ENCODE measurements around the gene RTN4. TPM values are rescaled to one million over a fixed set of nuclear protein-coding genes. Genes with fewer than 3 reads are reported as not detected.

Gene RTN4
- total RNA-seq, 1 donor from 2014 or later, result 56.3 TPM

GRCh38 chr2:54988612-54989011 is 61.6 kb downstream of the RTN4 start:
- DNase-seq, result no peak
- intact Hi-C loops (cut with DNase I), result no loop called here
- no peak for ATAC-seq (ENCODE audit: poor library complexity)

- DNase-seq (no peak), ATAC-seq (ENCODE audit: poor library complexity) (no peak)
- intact Hi-C loops (cut with DNase I), result no loop called here
Measured at GRCh38 chr2:54986264-54986663, 64.0 kb downstream of the RTN4 start.

DNA sequence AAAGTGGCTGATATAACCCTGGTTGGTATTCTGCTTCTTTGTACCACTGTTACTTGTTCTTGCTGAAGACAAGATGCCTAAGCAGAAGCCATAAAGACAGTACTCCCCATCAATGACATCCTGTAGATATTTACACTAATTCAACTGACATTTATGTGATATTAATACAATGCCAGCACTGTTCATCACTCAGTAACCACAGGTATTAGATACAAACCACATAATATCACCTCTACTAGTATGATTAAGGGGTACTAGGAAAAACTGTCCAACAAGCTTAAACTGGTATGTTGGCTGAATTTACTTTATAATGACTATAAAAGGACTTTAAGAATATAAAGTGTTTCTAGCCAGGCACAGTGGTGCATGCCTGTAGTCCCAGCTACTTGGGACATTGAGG is 65.8 kb downstream of the RTN4 start:
- ATAC-seq (ENCODE audit: poor library complexity) (no peak), DNase-seq (no peak)
- intact Hi-C loops (cut with DNase I), result no loop called here

DNA sequence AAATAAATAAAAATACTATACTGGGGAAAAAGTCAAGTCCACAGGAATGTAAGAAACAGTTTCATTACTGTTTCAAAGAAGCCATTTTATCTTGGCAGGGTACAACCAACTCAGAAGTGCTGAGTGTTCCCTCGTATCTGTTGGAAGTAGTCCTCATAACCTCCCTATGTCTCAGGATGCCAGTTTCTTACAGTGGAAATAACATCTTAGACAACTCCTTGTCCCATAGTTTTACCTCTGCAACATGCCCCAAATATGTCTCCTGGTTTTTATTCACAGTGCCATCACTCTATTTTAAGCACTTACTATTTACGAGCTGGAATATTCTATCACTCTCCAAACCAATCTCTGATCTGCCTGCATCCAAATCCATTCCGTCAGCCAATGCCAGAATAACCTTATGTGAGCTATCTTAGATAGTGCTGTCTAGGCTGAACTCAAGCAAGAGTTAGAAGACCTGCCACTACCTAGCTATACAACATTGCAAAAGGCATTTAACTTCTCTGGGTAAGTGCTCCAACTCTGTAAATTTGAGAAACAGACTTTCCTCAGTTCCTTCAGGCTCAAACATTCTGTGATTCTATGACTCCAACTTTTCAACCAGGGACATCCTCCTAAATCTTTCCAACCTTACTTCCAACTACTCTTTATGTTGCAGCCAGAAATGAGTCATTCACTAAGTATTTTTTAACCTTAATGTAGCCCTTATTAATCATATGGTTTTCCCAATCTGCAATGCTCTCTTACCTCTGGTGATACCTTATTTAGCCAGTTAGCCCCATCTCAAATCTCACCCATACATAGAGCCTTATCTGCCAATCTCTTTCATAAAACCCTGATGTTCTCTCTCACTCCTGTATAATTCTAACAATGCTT is 66.7 kb downstream of the RTN4 start:
- ATAC-seq (ENCODE audit: poor library complexity), result peak; percentile 15
- no peak for DNase-seq
- intact Hi-C loops (cut with DNase I), result no loop called here

DNA sequence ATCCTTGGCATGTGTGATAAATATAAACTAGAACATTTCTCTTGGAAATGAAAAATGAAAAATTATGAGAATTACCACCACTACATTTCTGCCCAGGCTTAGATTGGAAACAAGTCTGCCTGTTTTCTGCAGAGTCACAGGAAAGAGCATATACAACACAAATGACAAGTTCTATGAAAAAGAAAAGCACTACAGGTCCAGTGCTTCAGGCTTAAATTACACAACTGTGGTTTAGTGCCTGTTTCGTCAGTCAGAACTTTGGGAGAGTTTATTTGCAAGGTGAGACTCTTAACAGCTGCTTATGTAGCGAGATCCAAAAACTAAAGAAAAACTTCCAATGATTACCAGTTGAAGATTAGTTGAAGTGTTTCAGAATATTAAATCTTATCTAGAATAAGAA is 68.9 kb downstream of the RTN4 start:
- intact Hi-C loops (cut with DNase I), result no loop called here
- DNase-seq (no peak), ATAC-seq (ENCODE audit: poor library complexity) (no peak)

DNA sequence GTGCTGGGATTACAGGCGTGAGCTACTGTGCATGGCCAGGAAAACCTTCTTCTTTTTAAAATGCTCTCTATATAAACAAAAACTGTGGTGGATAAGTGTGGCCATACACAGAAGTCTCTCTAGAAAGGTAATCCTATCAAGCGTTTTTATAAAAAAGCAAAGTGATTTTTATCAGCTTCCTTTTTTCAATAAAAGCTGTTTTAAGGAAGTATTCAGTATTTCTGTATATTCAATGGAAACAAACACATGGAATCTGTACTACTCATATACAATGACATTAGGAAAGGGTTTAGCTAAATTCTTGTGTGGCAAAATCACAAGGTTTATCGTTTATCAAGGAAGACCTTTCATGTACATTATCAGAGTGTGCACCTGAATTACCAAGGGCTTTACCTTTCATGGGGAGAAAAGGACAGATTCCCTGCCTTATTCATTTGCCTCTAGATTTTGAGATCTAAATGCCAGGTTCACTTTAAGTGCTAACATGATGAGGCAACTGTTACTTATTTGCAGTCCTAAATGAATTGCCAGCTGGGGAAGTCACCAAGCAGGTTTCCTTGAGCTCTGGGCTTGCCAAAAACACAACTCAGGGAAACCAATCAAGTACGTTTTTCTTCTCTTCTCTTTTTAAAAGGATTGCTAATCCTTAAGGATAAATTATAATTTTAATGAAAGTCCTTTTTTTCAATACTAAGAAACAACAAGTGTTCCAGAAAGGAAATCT is 70.8 kb downstream of the RTN4 start:
- intact Hi-C loops (cut with DNase I), result no loop called here

GRCh38 chr2:54977149-54977548 is 73.1 kb downstream of the RTN4 start:
- peak; percentile 53 for ATAC-seq (ENCODE audit: poor library complexity)
- DNase-seq, result no peak
- intact Hi-C loops (cut with DNase I), result no loop called here

More for the DNA sequence above, 70.8 kb downstream of the RTN4 start:
- DNase-seq (no peak), ATAC-seq (ENCODE audit: poor library complexity) (no peak)

- ATAC-seq (ENCODE audit: poor library complexity) (peak; percentile 64), DNase-seq (no peak)
- intact Hi-C loops (cut with DNase I), result no loop called here
Measured at GRCh38 chr2:54975598-54976492, 74.4 kb downstream of the RTN4 start.

DNA sequence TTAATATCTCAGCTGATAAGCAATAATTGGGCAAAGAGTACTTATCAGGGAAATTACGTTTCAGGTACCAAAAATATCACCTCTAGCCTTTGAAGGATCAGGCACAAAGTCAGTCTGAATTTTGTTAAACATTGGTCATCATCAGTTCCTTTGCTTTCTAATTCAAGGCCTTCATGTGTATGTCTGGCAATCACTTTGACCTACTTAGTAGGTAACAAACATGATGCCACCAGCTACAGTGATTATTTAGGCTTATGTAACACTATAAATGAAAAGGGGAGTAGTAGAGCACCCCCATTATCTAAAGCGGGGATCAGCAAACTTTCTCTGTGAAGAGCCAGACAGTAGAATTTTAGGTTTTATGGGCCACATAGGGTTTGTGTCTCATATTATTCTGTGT is 75.1 kb downstream of the RTN4 start:
- DNase-seq (no peak), ATAC-seq (ENCODE audit: poor library complexity) (no peak)
- intact Hi-C loops (cut with DNase I), result no loop called here

GRCh38 chr2:54969940-54970338 is 80.3 kb downstream of the RTN4 start:
- intact Hi-C loops (cut with DNase I), result no loop called here
- DNase-seq, result no peak
- ATAC-seq (ENCODE audit: poor library complexity), result no peak

GRCh38 chr2:54969295-54969939 is 80.8 kb downstream of the RTN4 start:
- ATAC-seq (ENCODE audit: poor library complexity) (peak; percentile 74), DNase-seq (no peak)
- intact Hi-C loops (cut with DNase I), result no loop called here

DNA sequence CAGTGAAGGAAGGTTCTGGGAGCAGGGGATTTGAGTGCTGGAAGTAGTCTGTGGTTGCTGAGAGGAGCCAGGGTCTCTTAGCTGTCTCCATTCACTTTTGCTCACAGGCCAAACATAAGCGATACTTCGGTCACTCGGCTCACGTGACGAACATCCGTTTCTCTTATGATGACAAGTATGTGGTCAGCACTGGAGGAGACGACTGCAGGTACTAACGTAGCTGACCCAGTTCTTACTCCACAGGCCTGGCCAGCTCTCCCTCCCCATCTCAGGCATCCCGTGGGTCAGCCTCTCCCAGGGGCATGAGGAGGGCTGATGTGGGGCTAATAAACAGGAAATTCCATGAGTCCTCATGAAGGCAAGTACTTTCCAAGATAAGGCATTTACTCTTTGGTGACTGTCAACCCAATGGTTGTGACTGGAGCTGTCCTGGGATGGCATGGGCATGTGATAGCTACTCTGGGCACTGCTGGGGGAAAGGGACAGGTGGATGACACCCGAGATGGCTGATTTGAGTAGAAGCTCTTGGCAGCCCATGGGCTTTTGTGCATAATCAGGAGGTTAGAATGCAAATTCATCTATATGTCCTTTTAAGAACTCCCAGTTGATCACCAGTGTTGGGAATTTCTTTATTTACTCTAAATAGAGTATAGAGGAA is 81.6 kb downstream of the RTN4 start:
- ATAC-seq (ENCODE audit: poor library complexity), result peak; percentile 5
- intact Hi-C loops (cut with DNase I), result no loop called here
- DNase-seq, result no peak

DNA sequence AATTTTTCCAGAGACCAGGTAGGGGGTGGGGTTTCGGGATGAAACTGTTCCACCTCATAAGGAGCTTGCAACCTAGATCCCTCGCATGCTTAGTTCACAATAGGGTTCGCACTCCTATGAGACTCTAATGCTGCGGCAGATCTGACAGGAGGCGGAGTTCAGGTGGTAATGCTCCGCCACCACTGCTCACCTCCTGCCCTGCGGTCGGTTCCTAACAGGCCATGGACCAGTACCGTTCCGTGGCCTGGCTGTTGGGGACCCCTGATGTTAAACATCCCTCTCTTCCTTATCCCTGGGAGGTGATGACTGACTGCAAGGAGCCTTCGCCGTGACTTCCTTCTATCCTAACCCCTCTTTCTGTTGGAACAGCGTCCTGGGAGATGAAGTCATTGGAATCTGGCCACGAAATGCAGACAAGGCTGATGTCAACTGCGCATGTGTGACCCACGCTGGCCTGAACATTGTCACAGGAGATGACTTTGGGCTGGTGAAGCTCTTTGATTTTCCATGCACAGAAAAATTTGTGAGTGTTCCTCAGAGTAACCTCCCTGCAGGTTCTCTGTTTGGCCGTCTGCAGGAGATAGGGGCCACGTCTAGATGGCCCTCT is 82.4 kb downstream of the RTN4 start:
- ATAC-seq (ENCODE audit: poor library complexity) (peak; percentile 54), DNase-seq (peak; percentile 61)
- intact Hi-C loops (cut with DNase I), result no loop called here

- intact Hi-C loops (cut with DNase I), result no loop called here
Measured at GRCh38 chr2:54967269-54967668, 83.0 kb downstream of the RTN4 start.

GRCh38 chr2:54966837-54967236 is 83.4 kb downstream of the RTN4 start:
- ATAC-seq (ENCODE audit: poor library complexity) (no peak), DNase-seq (no peak)
- intact Hi-C loops (cut with DNase I), result no loop called here

More at GRCh38 chr2:54967269-54967668, 83.0 kb downstream of the RTN4 start:
- DNase-seq (no peak), ATAC-seq (ENCODE audit: poor library complexity) (no peak)

- no peak for ATAC-seq (ENCODE audit: poor library complexity)
- intact Hi-C loops (cut with DNase I), result no loop called here
- DNase-seq, result no peak
Measured at GRCh38 chr2:54966165-54966832, 84.0 kb downstream of the RTN4 start.

DNA sequence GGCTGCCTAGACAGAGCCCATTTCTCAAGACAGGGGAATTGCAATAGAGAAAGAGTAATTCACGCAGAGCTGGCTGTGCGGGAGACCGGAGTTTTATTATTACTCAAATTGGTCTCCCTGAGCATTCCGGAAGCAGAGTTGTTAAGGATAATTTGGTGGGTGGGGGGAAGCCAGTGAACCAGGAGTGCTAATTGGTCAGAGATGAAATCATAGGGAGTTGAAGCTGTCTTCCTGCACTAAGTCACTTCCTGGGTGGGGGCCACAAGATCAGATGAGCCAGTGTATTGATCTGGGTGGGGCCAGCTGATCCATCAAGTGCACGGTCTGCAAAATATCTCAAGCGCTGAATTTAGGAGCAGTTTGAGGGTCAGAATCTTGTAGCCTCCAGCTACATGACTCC is 84.8 kb downstream of the RTN4 start:
- DNase-seq (no peak), ATAC-seq (ENCODE audit: poor library complexity) (no peak)
- intact Hi-C loops (cut with DNase I), result no loop called here

All from Right ventricle myocardium superior (tissue), 1 donor.